ENCODE data around the gene PPM1N. TPM values are rescaled to one million over a fixed set of nuclear protein-coding genes. Genes with fewer than 3 reads are reported as not detected.
"Not testable (repeated sequence)": the region's sequence is repeated elsewhere in the genome, so short reads cannot be mapped to it uniquely, and the experiment has no call there.

PPM1N gene
- total and polyA plus RNA-seq, 2 experiments from 2014 or later = 0.32 to 0.63 TPM

- peak overlapping the region; percentile 99 for H3K4me3 ChIP-seq
- H3K36me3 ChIP-seq (ENCODE audit: low read depth) = no peaks in the 10 kb centered on the region
- peaks cover 57% of the 10 kb centered on the region for H3K79me2 ChIP-seq (ENCODE audit: insufficient read depth)
- H3K4me1 ChIP-seq (ENCODE audit: insufficient read depth) = peaks cover 15% of the 10 kb centered on the region
- peak overlapping the region; percentile 88 for H2AFZ ChIP-seq
- 0 to 2% methylated on average over 18 to 19 of the region's 22 CpGs for WGBS, 2 experiments (ENCODE audit: low coverage in 1 of 2, low lambda C conversion rate in 2 of 2, missing lambda C conversion rate in 2 of 2)
- peak overlapping the region; percentile 86 for H3K9ac ChIP-seq
- peak; percentile 65 for DNase-seq
- H4K20me1 ChIP-seq (ENCODE audit: insufficient read depth) = no peaks in the 10 kb centered on the region
- peaks cover 16% of the 10 kb centered on the region for H3F3A ChIP-seq (ENCODE audit: insufficient read depth)
- peak overlapping the region; percentile 97 for H3K4me2 ChIP-seq (ENCODE audit: unreplicated experiment)
- no peaks in the 10 kb centered on the region for H3K27me3 ChIP-seq (replicated peaks; ENCODE audit: insufficient read depth)
- H3K27ac ChIP-seq = peak overlapping the region; percentile 72
- no peaks in the 10 kb centered on the region for H3K9me2 ChIP-seq (ENCODE audit: insufficient read depth)
- in situ Hi-C loops (cut with MboI) = no loop called here
- H3K9me3 ChIP-seq (ENCODE audit: low read depth) = no peaks in the 10 kb centered on the region
- no peak for TF ChIP-seq EZH2phosphoT487 (IDR thresholded peaks at IDR 0.05; ENCODE audit: insufficient read depth, low read depth)
- no peak for TF ChIP-seq EZH2 (IDR thresholded peaks at IDR 0.05; ENCODE audit: insufficient read depth, poor library complexity, severe bottlenecking)
These were observed 9.7 kb downstream of the PPM1N start for GRCh38 chr19:45507872-45508416.

- Histone ChIP-seq H2AFZ (peak overlapping the region; percentile 88), H3K4me1 (ENCODE audit: insufficient read depth) (peaks cover 15% of the 10 kb centered on the region), H3K36me3 (ENCODE audit: low read depth) (no peaks in the 10 kb centered on the region), H3K4me3 (peak overlapping the region; percentile 99), H3K27me3 (replicated peaks; ENCODE audit: insufficient read depth) (no peaks in the 10 kb centered on the region), H3K9me2 (ENCODE audit: insufficient read depth) (no peaks in the 10 kb centered on the region), H3K9ac (peak overlapping the region; percentile 86), H3K27ac (peak overlapping the region; percentile 72), H3F3A (ENCODE audit: insufficient read depth) (peaks cover 16% of the 10 kb centered on the region), H4K20me1 (ENCODE audit: insufficient read depth) (no peaks in the 10 kb centered on the region), H3K4me2 (ENCODE audit: unreplicated experiment) (peak overlapping the region; percentile 97), H3K79me2 (ENCODE audit: insufficient read depth) (peaks cover 62% of the 10 kb centered on the region), H3K9me3 (ENCODE audit: low read depth) (no peaks in the 10 kb centered on the region)
- DNase-seq = peak; percentile 44
- TF ChIP-seq EZH2 (IDR thresholded peaks at IDR 0.05; ENCODE audit: insufficient read depth, poor library complexity, severe bottlenecking) = no peak
- TF ChIP-seq EZH2phosphoT487 (IDR thresholded peaks at IDR 0.05; ENCODE audit: insufficient read depth, low read depth) = no peak
- WGBS, 2 experiments (ENCODE audit: low coverage in 1 of 2, low lambda C conversion rate in 2 of 2, missing lambda C conversion rate in 2 of 2) = 1 to 2% methylated on average over 14 to 26 of the region's 26 CpGs
- in situ Hi-C loops (cut with MboI) = no loop called here
These were observed 10.2 kb downstream of the PPM1N start for GRCh38 chr19:45508417-45508860.

- peak overlapping the region; percentile 99 for H3K4me3 ChIP-seq
- H3K27me3 ChIP-seq (replicated peaks; ENCODE audit: insufficient read depth) = no peaks in the 10 kb centered on the region
- no peaks in the 10 kb centered on the region for H4K20me1 ChIP-seq (ENCODE audit: insufficient read depth)
- in situ Hi-C loops (cut with MboI) = no loop called here
- H3K36me3 ChIP-seq (ENCODE audit: low read depth) = no peaks in the 10 kb centered on the region
- H3K79me2 ChIP-seq (ENCODE audit: insufficient read depth) = peaks cover 68% of the 10 kb centered on the region
- H2AFZ ChIP-seq = peak overlapping the region; percentile 59; the same call in 1 of the 2 replicates
- H3K4me2 ChIP-seq (ENCODE audit: unreplicated experiment) = peak overlapping the region; percentile 97
- peak overlapping the region; percentile 22; the same call in 1 of the 2 replicates for H3K27ac ChIP-seq
- WGBS, 2 experiments (ENCODE audit: low coverage in 1 of 2, low lambda C conversion rate in 2 of 2, missing lambda C conversion rate in 2 of 2) = 2% methylated on average over 17 to 28 of the region's 28 CpGs
- H3K9me2 ChIP-seq (ENCODE audit: insufficient read depth) = no peaks in the 10 kb centered on the region
- H3K4me1 ChIP-seq (ENCODE audit: insufficient read depth) = peaks cover 15% of the 10 kb centered on the region
- peak overlapping the region; percentile 86 for H3K9ac ChIP-seq
- peaks cover 16% of the 10 kb centered on the region for H3F3A ChIP-seq (ENCODE audit: insufficient read depth)
- TF ChIP-seq EZH2phosphoT487 (IDR thresholded peaks at IDR 0.05; ENCODE audit: insufficient read depth, low read depth) = no peak
- TF ChIP-seq EZH2 (IDR thresholded peaks at IDR 0.05; ENCODE audit: insufficient read depth, poor library complexity, severe bottlenecking) = no peak
- DNase-seq = peak; percentile 69
- H3K9me3 ChIP-seq (ENCODE audit: low read depth) = no peaks in the 10 kb centered on the region
These were observed 10.8 kb downstream of the PPM1N start for GRCh38 chr19:45508861-45509691.

GRCh38 chr19:45509692-45510015 is 11.4 kb downstream of the PPM1N start:
- Histone ChIP-seq H3F3A (ENCODE audit: insufficient read depth) (peaks cover 15% of the 10 kb centered on the region), H3K9me2 (ENCODE audit: insufficient read depth) (no peaks in the 10 kb centered on the region), H3K36me3 (ENCODE audit: low read depth) (no peaks in the 10 kb centered on the region), H3K4me1 (ENCODE audit: insufficient read depth) (peaks cover 15% of the 10 kb centered on the region), H3K27ac (0 out of 2 replicates have a peak overlapping the region, but pooled peaks have one; percentile 22), H3K4me3 (peak overlapping the region; percentile 99), H3K79me2 (ENCODE audit: insufficient read depth) (peaks cover 74% of the 10 kb centered on the region), H2AFZ (0 out of 2 replicates have a peak overlapping the region, but pooled peaks have one; percentile 29), H3K9ac (peak overlapping the region; percentile 86), H4K20me1 (ENCODE audit: insufficient read depth) (no peaks in the 10 kb centered on the region), H3K4me2 (ENCODE audit: unreplicated experiment) (peak overlapping the region; percentile 97), H3K27me3 (replicated peaks; ENCODE audit: insufficient read depth) (no peaks in the 10 kb centered on the region), H3K9me3 (ENCODE audit: low read depth) (no peaks in the 10 kb centered on the region)
- TF ChIP-seq EZH2 (IDR thresholded peaks at IDR 0.05; ENCODE audit: insufficient read depth, poor library complexity, severe bottlenecking) = no peak
- no peak for TF ChIP-seq EZH2phosphoT487 (IDR thresholded peaks at IDR 0.05; ENCODE audit: insufficient read depth, low read depth)
- WGBS, 2 experiments (ENCODE audit: low coverage in 1 of 2, low lambda C conversion rate in 2 of 2, missing lambda C conversion rate in 2 of 2) = 13% methylated on average over 3 of the region's 3 CpGs
- in situ Hi-C loops (cut with MboI) = no loop called here
- DNase-seq = no peak

- H2AFZ ChIP-seq; H3K27me3 ChIP-seq (replicated peaks; ENCODE audit: insufficient read depth); H3K9ac ChIP-seq; H3K4me3 ChIP-seq; H3K4me2 ChIP-seq (ENCODE audit: unreplicated experiment); H3K9me2 ChIP-seq (ENCODE audit: insufficient read depth); H3K27ac ChIP-seq; H3K36me3 ChIP-seq (ENCODE audit: low read depth); DNase-seq; H3K9me3 ChIP-seq (ENCODE audit: low read depth); H4K20me1 ChIP-seq (ENCODE audit: insufficient read depth); H3F3A ChIP-seq (ENCODE audit: insufficient read depth); in situ Hi-C loops (cut with MboI): not testable (repeated sequence)
- WGBS, 2 experiments (ENCODE audit: low coverage in 1 of 2, low lambda C conversion rate in 2 of 2, missing lambda C conversion rate in 2 of 2) = 88 to 90% methylated on average over 11 of the region's 11 CpGs
- peaks cover 81% of the 10 kb centered on the region for H3K79me2 ChIP-seq (ENCODE audit: insufficient read depth)
- peaks cover 14% of the 10 kb centered on the region for H3K4me1 ChIP-seq (ENCODE audit: insufficient read depth)
These were observed 12.1 kb downstream of the PPM1N start for GRCh38 chr19:45510352-45510751.
